HEK293T (cell line): ENCODE measurements around the gene TSPAN9.

Experiments used
- ARNT ChIP-seq: fragments of 450-650 bp; IDR thresholded peaks from 2 replicates; pipeline ENCODE4 v1.6.1; 2017; ENCODE audit warnings: mild to moderate bottlenecking
- BHLHE40 ChIP-seq: fragments of 450-650 bp; IDR thresholded peaks from 2 replicates; pipeline ENCODE4 v1.6.1; 2016; ENCODE audit warnings: mild to moderate bottlenecking, moderate library complexity, borderline replicate concordance
- CTBP1 ChIP-seq: fragments of 450-650 bp; IDR thresholded peaks from 2 replicates; pipeline ENCODE4 v1.6.1; 2016; ENCODE audit warnings: borderline replicate concordance
- ELF4 ChIP-seq: fragments of 450-650 bp; IDR thresholded peaks from 2 replicates; pipeline ENCODE4 v1.6.1; 2017; ENCODE audit warnings: antibody characterized with exemption
- FOXA1 ChIP-seq: fragments of 450-650 bp; IDR thresholded peaks from 2 replicates; pipeline ENCODE4 v1.6.1; 2016; ENCODE audit warnings: mild to moderate bottlenecking
- FOXK2 ChIP-seq: fragments of 450-650 bp; IDR thresholded peaks from 2 replicates; pipeline ENCODE4 v1.6.1; 2016; ENCODE audit warnings: mild to moderate bottlenecking
- FOXM1 ChIP-seq: fragments of 450-650 bp; IDR thresholded peaks from 2 replicates; pipeline ENCODE4 v1.6.1; 2017; ENCODE audit warnings: mild to moderate bottlenecking, borderline replicate concordance
- L3MBTL2 ChIP-seq: fragments of 450-650 bp; conservative IDR thresholded peaks from 2 replicates; pipeline ENCODE4 v1.6.1; 2016; ENCODE audit warnings: mild to moderate bottlenecking
- NFRKB ChIP-seq: fragments of 450-650 bp; IDR thresholded peaks from 2 replicates; pipeline ENCODE4 v1.6.1; 2016; ENCODE audit warnings: mild to moderate bottlenecking, moderate library complexity
- SP1 ChIP-seq: fragments of 450-650 bp; IDR thresholded peaks from 2 replicates; pipeline ENCODE4 v1.6.1; 2017
- SUZ12 ChIP-seq: fragments of 450-650 bp; IDR thresholded peaks from 2 replicates; pipeline ENCODE4 v1.6.1; 2016; ENCODE audit warnings: mild to moderate bottlenecking
- TARDBP ChIP-seq: fragments of 450-650 bp; IDR thresholded peaks from 2 replicates; pipeline ENCODE4 v1.6.1; 2016
- TF ChIP-seq, protein P1 (sequence below): fragments of 450-650 bp; IDR thresholded peaks from 2 replicates; pipeline ENCODE4 v1.6.1; 2016

DNA sequence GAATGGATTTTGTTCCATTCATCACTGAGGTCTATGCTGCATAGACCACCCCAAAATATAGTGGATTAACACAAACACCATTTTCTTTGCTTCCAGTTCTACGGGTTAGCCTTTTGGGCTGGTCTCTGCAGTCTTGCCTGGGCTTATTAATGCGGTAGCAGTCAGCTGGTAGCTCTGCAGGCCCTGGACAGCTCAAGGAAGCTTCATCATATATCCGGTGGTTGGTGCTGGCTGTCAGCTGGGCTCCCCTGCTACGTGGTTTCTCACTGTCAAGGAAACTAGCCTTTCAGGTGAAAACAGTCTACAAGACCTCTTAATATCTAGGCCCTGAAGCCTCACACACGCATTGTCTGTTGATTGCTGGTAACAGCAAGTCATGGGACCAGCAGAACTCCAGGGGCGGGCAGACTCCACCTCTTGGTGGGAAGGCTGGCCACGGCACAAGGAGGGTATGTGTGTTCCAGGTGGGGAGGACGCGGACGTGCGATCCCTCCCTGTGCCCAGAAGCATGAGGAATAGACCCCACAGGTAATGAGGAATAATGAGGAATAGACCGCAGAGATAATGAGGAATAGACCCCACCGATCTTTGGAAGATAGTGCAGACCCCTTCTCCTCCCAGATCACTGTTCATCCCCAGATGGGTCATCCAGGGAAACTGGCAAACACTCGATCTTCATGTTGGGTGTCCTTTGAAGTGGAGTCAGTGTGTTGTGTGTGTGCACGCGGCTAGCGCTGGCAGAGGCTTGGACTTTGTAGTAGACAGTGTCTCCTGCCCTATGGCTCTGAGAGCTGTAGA is 13.3 kb downstream of the TSPAN9 start:
- TF ChIP-seq, protein P1, sequence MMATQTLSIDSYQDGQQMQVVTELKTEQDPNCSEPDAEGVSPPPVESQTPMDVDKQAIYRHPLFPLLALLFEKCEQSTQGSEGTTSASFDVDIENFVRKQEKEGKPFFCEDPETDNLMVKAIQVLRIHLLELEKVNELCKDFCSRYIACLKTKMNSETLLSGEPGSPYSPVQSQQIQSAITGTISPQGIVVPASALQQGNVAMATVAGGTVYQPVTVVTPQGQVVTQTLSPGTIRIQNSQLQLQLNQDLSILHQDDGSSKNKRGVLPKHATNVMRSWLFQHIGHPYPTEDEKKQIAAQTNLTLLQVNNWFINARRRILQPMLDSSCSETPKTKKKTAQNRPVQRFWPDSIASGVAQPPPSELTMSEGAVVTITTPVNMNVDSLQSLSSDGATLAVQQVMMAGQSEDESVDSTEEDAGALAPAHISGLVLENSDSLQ, result no peak
- TF ChIP-seq CTBP1, result no peak
- TF ChIP-seq TARDBP, result no peak
- TF ChIP-seq FOXK2, result no peak
- no peak for TF ChIP-seq FOXM1
- TF ChIP-seq ARNT, result no peak
- no peak for TF ChIP-seq SUZ12
- no peak for TF ChIP-seq SP1
- TF ChIP-seq BHLHE40, result no peak
- TF ChIP-seq ELF4, result no peak
- TF ChIP-seq FOXA1, result no peak
- TF ChIP-seq L3MBTL2, result no peak
- TF ChIP-seq NFRKB, result no peak
